B cell (primary cell): ENCODE measurements around the gene PDCD6IP. TPM values are rescaled to one million over a fixed set of nuclear protein-coding genes. Genes with fewer than 3 reads are reported as not detected.

Experiments used
- ATAC-seq: fragments of 200-7000 bp; cut with Tn5 transposase; one replicate; pipeline ENCODE4 v1.10.0; 2021; ENCODE audit warnings: low read depth, mild to moderate bottlenecking, moderate number of reproducible peaks, moderate library complexity
- CTCF ChIA-PET: fragments of 350-600 bp; sonication (Branson Sonifier 250); formaldehyde crosslinking; loops from one replicate; lab custom pipeline; 2021; ENCODE audit warnings: antibody characterized with exemption, inconsistent platforms; lab: Charles Lee
- POLR2A ChIA-PET: fragments of 350-600 bp; sonication (Branson Sonifier 250); formaldehyde crosslinking; loops from one replicate; lab custom pipeline; 2021; ENCODE audit warnings: antibody characterized with exemption; lab: Charles Lee
- DNase-seq: peaks from one replicate; pipeline ENCODE4 v3.0.0; 2013
- H2AFZ ChIP-seq: 2 replicates; pipeline ENCODE4 v1.6.1; 2012; ENCODE audit warnings: mild to moderate bottlenecking, low read depth, low read length; ENCODE audit not compliant: insufficient read depth, poor library complexity, severe bottlenecking
- H3K27ac ChIP-seq, 2 donors: 1 replicate in 1 of 2; 2 replicates in 1 of 2; pipeline ENCODE4 v1.5.1; 2012 to 2013; ENCODE audit warnings: low read length in 2 of 2, mild to moderate bottlenecking in 2 of 2, moderate library complexity in 1 of 2
- H3K27me3 ChIP-seq, 4 experiments: fragments of 200-600 bp in 1 of 4; sonication (generic) in 1 of 4; replicated peaks in 1 of 4; 1 replicate in 2 of 4; 2 replicates in 2 of 4; pipeline versions ENCODE4 v1.6.1 to v1.7.0; 2013 to 2016; ENCODE audit warnings: low read length in 3 of 4, mild to moderate bottlenecking in 2 of 4, mixed read lengths in 1 of 4, moderate library complexity in 1 of 4; ENCODE audit not compliant: insufficient read depth in 4 of 4, control insufficient read depth in 3 of 4; ENCODE audit errors: control extremely low read depth in 1 of 4
- H3K36me3 ChIP-seq, 2 experiments: replicated peaks in 1 of 2; 1 replicate in 1 of 2; 2 replicates in 1 of 2; pipeline versions ENCODE4 v1.6.1 to v1.7.1; 2013; ENCODE audit warnings: low read length in 1 of 2; ENCODE audit not compliant: insufficient read depth in 2 of 2, control insufficient read depth in 1 of 2; ENCODE audit errors: control extremely low read depth in 1 of 2, extremely low read depth in 1 of 2
- H3K4me1 ChIP-seq, 2 donors: fragments of 200-600 bp in 1 of 2; sonication (generic) in 1 of 2; 1 replicate in 1 of 2; 2 replicates in 1 of 2; pipeline versions ENCODE4 v1.5.1 to v1.6.1; 2013 to 2017; ENCODE audit warnings: low read length in 2 of 2; ENCODE audit not compliant: control insufficient read depth in 2 of 2, insufficient read depth in 2 of 2
- H3K4me2 ChIP-seq: replicated peaks from 2 replicates; pipeline ENCODE3; 2012; ENCODE audit warnings: mild to moderate bottlenecking, low read depth, low read length; ENCODE audit not compliant: poor library complexity, severe bottlenecking
- H3K4me3 ChIP-seq, 5 experiments: fragments of 200-600 bp in 1 of 5; sonication (generic) in 1 of 5; 1 replicate in 3 of 5; 2 replicates in 2 of 5; pipeline versions ENCODE4 v1.5.1 to v1.7.0; 2011 to 2016; ENCODE audit warnings: low read length in 4 of 5, mild to moderate bottlenecking in 4 of 5, low read depth in 2 of 5, control low read depth in 1 of 5, moderate library complexity in 1 of 5; ENCODE audit not compliant: insufficient read depth in 1 of 5; ENCODE audit errors: control extremely low read depth in 1 of 5, extremely low read depth in 1 of 5
- H3K79me2 ChIP-seq: fragments of 200-600 bp; sonication (generic); one replicate; pipeline ENCODE4 v1.6.0; 2016; ENCODE audit warnings: low read length; ENCODE audit not compliant: control insufficient read depth, insufficient read depth
- H3K9ac ChIP-seq: fragments of 200-600 bp; sonication (generic); 2 replicates; pipeline ENCODE4 v1.6.1; 2017; ENCODE audit warnings: mild to moderate bottlenecking, low read length, moderate library complexity
- H3K9me3 ChIP-seq, 3 donors: one replicate each; pipeline versions ENCODE4 v1.6.1 to v1.7.1; 2013; ENCODE audit warnings: low read length in 2 of 3; ENCODE audit not compliant: control insufficient read depth in 2 of 3, insufficient read depth in 1 of 3; ENCODE audit errors: control extremely low read depth in 1 of 3
- H4K20me1 ChIP-seq: 2 replicates; pipeline ENCODE4 v1.6.0; 2012; ENCODE audit warnings: mild to moderate bottlenecking, low read length; ENCODE audit not compliant: insufficient read depth, control insufficient read depth, poor library complexity, severe bottlenecking
- H3K27ac Mint-ChIP-seq: one replicate; pipeline ENCODE4 v1.8.0; 2021; ENCODE audit warnings: mixed read lengths
- H3K27me3 Mint-ChIP-seq: one replicate; pipeline ENCODE4 v1.8.0; 2021; ENCODE audit warnings: mixed read lengths
- H3K4me1 Mint-ChIP-seq: one replicate; pipeline ENCODE4 v1.8.0; 2021; ENCODE audit warnings: mixed read lengths
- H3K4me3 Mint-ChIP-seq: one replicate; pipeline ENCODE4 v1.8.0; 2021; ENCODE audit warnings: mixed read lengths
- H3K9me3 Mint-ChIP-seq: one replicate; pipeline ENCODE4 v1.8.0; 2022; ENCODE audit warnings: mixed read lengths; ENCODE audit not compliant: insufficient read depth
- CTCF ChIP-seq: fragments of 200-600 bp; IDR thresholded peaks from one replicate; pipeline ENCODE4 v1.8.0; 2022; ENCODE audit warnings: antibody characterized with exemption, mild to moderate bottlenecking
- EZH2 ChIP-seq: IDR thresholded peaks from 2 replicates; pipeline ENCODE4 v1.6.1; 2012; ENCODE audit warnings: borderline replicate concordance, low read depth, mild to moderate bottlenecking, moderate library complexity, low read length; ENCODE audit not compliant: insufficient read depth, poor library complexity, severe bottlenecking
- WGBS: methylation state at CpG from one replicate; pipeline ENCODE4 v1.1.5; 2013; ENCODE audit warnings: missing lambda C conversion rate; ENCODE audit not compliant: insufficient coverage; 5-methylcytosine and 5-hydroxymethylcytosine counted together
- intact Hi-C: fragments of 100-400 bp; cut with micrococcal nuclease; formaldehyde crosslinking; loops from one replicate; pipeline ENCODE4 v1.10.0; 2022
- polyA plus RNA-seq: library from polyadenylated mRNA; depleted of rRNA; stranded (reverse); fragments of >200 nt; gene quantifications from 2 replicates; pipeline ENCODE4 v1.2.3, GENCODE V29; 2012
- total RNA-seq, 2 donors: library from RNA; stranded (reverse); fragments of 120-200 nt in 1 of 2; gene quantifications; 1 replicate in 1 of 2; 2 replicates in 1 of 2; pipeline versions ENCODE4 v1.2.3 to v1.2.4, GENCODE V29; 2013 to 2022

Gene PDCD6IP
- total and polyA plus RNA-seq, 2 donors (not counting 1 experiment from before 2014, with no cell fraction given): 103 to 276 TPM

- no peak for DNase-seq
- Histone ChIP-seq H3K4me1 (no peaks in the 10 kb centered on the region), H3K27me3 (no peaks in the 10 kb centered on the region), H3K79me2 (no peaks in the 10 kb centered on the region), H3K4me2 (no peak overlapping the region), H3K27ac (no peak overlapping the region), H3K9ac (no peak overlapping the region), H3K36me3 (peaks cover 6 to 43% of the 10 kb centered on the region in 2 experiments), H2AFZ (no peak overlapping the region), H3K4me3 (no peak overlapping the region), H4K20me1 (no peaks in the 10 kb centered on the region), H3K9me3 (no peaks in the 10 kb centered on the region)
- H3K4me1 Mint-ChIP-seq: peaks cover 2% of the 10 kb centered on the region
- intact Hi-C loops: no loop called here
- ChIA-PET CTCF (no interaction called here), POLR2A (no interaction called here)
- H3K4me3 Mint-ChIP-seq: no peak overlapping the region
- H3K27me3 Mint-ChIP-seq: no peaks in the 10 kb centered on the region
- whole genome bisulfite sequencing: no CpG with 5 or more reads among the region's 4 CpGs
- TF ChIP-seq EZH2 (no peak), CTCF (no peak)
- no peak for ATAC-seq
- no peak overlapping the region for H3K27ac Mint-ChIP-seq
- no peaks in the 10 kb centered on the region for H3K9me3 Mint-ChIP-seq
Observed at GRCh38 chr3:33858131-33858530, 59.7 kb downstream of the PDCD6IP start.

- ChIA-PET CTCF (no interaction called here), POLR2A (no interaction called here)
- H3K4me1 Mint-ChIP-seq: peaks cover 2% of the 10 kb centered on the region
- H2AFZ ChIP-seq: no peak overlapping the region
- no peaks in the 10 kb centered on the region for H3K27me3 Mint-ChIP-seq
- peaks cover 13 to 55% of the 10 kb centered on the region in 2 experiments for H3K36me3 ChIP-seq
- H4K20me1 ChIP-seq: no peaks in the 10 kb centered on the region
- H3K27me3 ChIP-seq: no peaks in the 10 kb centered on the region
- H3K79me2 ChIP-seq: no peaks in the 10 kb centered on the region
- no peaks in the 10 kb centered on the region for H3K4me1 ChIP-seq
- intact Hi-C loops: no loop called here
- no peak overlapping the region for H3K4me2 ChIP-seq
- no peak overlapping the region for H3K27ac ChIP-seq
- no peak overlapping the region for H3K4me3 ChIP-seq
- H3K27ac Mint-ChIP-seq: no peak overlapping the region
- DNase-seq (no peak), ATAC-seq (no peak)
- no peaks in the 10 kb centered on the region for H3K9me3 ChIP-seq
- WGBS: no CpG with 5 or more reads among the region's 4 CpGs
- no peak for TF ChIP-seq EZH2
- no peak for TF ChIP-seq CTCF
- no peak overlapping the region for H3K9ac ChIP-seq
- H3K9me3 Mint-ChIP-seq: no peaks in the 10 kb centered on the region
- no peak overlapping the region for H3K4me3 Mint-ChIP-seq
Observed at GRCh38 chr3:33860373-33861050, 62.1 kb downstream of the PDCD6IP start.
